AG08396 (cell line): ENCODE results near the gene SPI1.
"Not testable (repeated sequence)": the region's sequence is repeated elsewhere in the genome, so short reads cannot be mapped to it uniquely, and the experiment has no call there.

ENCODE experiments used
- DNase-seq: peaks from one replicate; pipeline ENCODE4 v3.0.0; 2012; ENCODE audit warnings: low spot score, mixed read lengths

SPI1 gene

DNA sequence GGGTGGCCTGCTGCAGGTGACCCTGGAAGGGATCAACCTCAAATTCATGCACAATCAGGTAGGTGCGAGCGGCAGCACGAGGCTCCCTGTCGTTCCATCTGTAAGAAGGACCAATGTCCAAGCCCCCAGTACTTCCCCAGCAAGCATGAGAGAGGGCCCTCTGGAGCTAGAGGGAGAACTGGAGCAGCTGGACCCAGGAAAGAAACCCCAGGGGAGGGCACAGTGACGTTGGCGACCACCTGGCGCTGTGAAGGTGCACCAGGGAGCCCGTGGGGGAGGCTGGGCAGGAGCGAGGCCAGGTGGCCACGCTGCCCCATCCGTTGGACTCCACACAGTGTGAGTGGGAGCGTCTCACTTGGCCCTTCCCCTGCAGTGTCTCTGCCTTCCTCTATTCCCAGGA, 53.8 kb downstream of the SPI1 start:
- no peak for DNase-seq

DNA sequence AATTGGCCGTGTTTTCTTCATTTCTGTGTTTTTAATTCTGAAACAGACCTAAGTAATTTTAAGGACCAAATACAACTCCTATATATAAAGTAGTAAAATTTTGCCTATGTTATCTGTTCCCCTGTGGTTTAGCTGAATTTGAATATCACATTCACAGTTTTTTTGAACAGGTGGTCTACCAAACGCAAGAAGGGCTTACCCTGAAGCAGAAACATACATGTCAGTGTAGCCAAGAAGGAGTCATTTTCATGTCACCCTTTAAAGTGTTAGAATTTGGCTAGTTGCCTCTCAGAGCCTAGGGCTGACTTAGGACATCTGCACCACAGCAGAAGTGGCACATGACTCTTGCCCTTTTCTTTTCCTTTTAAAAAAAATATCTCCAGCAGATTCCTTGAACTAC, 60.2 kb downstream of the SPI1 start:
- no peak for DNase-seq

DNA sequence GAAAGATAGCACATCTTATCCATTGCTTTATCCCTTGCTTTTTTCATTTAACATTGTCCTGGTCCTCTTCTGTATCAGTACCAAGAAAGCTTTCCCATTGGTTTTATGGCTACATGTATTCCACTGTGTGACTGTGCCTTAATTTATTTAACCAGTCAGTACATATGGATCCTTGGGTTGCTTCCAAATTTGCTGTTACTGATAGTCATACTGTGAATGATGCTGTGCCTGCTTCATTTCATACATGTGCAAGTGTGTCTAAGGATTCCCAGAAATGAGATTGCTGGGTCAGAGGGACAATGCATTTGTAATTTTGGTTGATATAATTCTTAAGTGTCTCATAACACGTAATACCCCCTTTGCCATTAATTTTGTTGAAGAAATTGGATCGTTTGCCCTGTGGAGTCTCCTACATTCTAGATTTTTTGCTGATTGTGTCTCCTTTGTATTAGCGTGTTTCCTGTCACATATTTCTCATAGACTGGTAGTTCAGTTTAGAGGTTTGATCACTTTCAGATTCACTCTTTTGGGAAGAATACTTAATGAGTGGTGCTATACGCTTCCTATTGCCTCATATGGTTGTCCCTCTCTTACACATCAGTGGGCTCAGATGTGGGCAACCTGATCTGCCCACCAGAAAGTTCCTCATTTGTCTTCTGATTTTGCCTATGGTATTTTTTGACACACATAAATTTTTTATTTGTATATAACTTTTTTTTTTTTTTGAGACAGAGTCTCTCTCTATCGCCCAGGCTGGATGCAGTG, 61.1 kb downstream of the SPI1 start:
- no peak for DNase-seq

- not testable (repeated sequence) for DNase-seq
Observed at GRCh38 chr11:47316501-47316900, 61.8 kb downstream of the SPI1 start.

DNA sequence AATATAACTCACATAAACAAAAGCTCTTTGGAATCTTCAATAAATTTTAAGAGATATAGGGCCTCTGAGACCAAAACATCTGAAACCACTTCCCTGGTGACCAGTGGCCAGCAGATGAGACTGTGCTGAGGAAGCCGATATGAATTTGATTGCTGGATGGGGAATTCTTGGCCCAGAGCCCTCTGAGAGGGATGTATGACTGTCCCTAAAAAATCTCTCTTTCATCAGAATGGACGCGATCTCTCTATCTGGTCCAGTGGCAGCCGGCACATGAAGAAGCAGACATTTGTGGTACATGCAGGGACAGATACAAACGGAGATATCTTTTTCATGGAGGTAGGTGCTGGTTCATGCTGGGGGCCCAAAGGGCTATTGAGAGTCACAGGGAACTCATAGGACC, 63.4 kb downstream of the SPI1 start:
- no peak for DNase-seq

DNA sequence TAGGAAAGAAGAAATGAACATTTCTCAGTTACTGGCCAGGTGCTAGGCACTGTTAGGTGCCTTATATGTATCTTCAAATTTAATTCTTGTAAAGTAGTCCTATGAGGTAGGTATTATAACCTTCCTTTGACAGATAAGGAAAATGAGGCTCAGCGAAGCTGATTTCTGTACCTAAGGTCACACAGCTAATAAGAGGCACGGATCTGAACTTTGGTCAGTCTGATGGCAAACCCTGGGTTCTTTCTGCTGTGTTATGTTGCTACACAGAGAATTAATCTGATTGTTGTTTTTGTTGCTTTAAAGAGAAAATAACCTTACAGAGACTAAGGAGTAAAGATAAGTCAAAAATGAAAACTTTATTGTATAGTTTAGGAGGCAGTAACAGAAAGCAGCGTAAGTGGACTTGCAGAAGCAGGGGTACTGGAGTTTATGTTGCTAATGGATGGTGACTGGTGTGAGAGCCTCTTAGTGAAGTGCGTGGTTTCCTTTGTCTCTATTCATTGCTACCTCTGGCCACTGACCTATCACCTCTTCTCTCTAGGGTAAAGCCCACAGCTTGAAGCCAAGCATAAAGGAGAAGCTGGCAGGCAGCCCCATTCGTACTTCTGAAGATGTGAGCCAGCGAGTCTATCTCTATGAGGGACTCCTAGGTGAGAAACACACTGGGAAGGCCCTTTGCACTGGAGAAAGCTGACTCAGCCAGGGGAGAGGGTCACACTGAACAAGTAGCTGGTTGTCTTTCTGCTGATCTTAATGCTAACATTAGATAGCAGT, 70.1 kb downstream of the SPI1 start:
- DNase-seq = no peak

- no peak for DNase-seq
Observed at GRCh38 chr11:47306484-47306844, 71.9 kb downstream of the SPI1 start.

GRCh38 chr11:47305734-47306483, 72.4 kb downstream of the SPI1 start:
- DNase-seq = no peak
